Daoy (cell line): ENCODE measurements around the gene GATAD1. TPM values are rescaled to one million over a fixed set of nuclear protein-coding genes. Genes with fewer than 3 reads are reported as not detected.
"Not testable (repeated sequence)": the region's sequence is repeated elsewhere in the genome, so short reads cannot be mapped to it uniquely, and the experiment has no call there.

Experiments used
- DNase-seq: peaks from one replicate; pipeline ENCODE4 v3.0.0-alpha.2; 2015; ENCODE audit warnings: low read depth
- total RNA-seq: library from RNA; depleted of rRNA; stranded (reverse); fragments of >200 nt; shearing (Covaris generic); gene quantifications from 2 replicates; pipeline ENCODE4 v1.2.3, GENCODE V29; 2014; rRNA removed

The GATAD1 gene, protein sequence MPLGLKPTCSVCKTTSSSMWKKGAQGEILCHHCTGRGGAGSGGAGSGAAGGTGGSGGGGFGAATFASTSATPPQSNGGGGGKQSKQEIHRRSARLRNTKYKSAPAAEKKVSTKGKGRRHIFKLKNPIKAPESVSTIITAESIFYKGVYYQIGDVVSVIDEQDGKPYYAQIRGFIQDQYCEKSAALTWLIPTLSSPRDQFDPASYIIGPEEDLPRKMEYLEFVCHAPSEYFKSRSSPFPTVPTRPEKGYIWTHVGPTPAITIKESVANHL
- 17.6 and 19.9 TPM in 2 replicates for total RNA-seq

DNA sequence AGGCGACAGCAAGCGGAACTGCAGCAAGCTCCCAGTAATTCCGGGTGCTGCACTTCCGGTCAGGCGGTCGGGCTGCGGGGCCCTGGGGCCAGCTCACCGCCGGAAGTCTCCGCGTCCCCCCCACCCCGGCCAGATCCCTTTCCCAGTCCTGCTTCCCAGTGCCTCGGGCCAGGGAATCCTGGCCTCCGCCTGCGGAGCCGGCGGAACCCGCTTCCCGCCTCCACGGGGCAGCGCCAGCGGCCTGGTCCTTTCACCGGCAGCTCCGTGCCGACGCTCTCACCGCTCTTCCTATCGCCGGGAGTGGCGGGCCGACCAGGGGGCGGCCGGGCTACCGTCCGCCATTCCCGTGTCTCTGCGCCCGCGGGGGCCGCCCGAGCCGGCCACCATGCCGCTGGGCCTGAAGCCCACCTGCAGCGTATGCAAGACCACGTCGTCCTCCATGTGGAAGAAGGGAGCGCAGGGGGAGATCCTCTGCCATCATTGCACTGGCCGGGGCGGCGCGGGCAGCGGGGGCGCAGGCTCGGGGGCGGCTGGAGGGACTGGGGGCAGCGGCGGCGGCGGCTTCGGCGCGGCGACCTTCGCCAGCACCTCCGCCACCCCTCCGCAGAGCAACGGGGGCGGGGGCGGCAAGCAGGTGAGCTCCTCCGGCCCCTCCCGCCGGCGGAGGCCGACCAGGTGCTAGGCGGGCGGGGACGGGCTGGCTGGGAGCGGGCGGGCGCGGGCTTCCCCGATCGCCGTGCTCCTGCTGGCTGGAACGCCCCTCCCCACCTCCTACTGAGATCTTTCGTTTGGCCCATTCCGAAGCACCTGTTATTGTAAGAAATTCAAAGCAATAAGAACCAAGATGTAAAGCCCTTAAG, at the start of gene GATAD1:
Gene GATAD1 (plus strand): TSS at position 138 of the 860 bp plus-strand sequence. CDS start 248 bp downstream, at position 386.
- peak; percentile 91 for DNase-seq

DNA sequence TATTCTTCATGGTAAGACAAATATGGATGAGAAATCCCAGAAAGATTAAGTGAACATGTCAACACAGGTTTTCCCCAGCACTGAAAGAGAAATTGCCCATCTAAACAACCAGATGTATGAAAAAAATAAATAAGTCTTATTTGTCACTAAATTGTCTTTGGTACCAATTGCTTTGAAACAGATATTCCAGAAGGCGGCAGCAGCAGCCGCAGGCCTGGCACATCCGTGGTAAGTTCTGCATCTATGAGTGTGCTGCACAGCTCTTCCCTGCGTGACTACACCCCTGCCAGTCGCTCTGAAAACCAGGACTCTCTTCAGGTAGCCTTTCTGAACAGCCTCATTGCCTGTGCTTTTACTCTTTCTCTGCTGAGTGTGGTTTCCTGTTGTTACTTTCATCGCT, 49.7 kb upstream of the GATAD1 start:
- DNase-seq: no peak

DNA sequence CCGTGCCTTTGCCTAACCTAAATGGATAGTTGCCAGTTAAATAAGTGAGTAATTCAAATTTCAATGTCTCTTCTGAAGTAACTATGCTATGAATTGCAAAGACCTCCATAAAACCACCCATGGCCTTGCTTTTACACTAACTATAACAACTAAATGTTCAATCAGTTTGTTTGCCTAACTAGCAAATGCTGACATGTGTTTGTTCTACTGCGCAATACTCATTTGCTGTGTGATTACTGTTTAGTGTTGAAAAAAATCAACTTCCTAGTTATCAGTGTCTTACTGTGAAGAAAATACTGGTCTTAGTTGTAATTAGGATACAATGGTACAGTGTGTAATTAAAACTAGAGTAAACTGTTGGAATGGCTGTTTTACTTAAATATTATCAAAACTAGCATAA, 47.3 kb upstream of the GATAD1 start:
- DNase-seq: no peak

DNA sequence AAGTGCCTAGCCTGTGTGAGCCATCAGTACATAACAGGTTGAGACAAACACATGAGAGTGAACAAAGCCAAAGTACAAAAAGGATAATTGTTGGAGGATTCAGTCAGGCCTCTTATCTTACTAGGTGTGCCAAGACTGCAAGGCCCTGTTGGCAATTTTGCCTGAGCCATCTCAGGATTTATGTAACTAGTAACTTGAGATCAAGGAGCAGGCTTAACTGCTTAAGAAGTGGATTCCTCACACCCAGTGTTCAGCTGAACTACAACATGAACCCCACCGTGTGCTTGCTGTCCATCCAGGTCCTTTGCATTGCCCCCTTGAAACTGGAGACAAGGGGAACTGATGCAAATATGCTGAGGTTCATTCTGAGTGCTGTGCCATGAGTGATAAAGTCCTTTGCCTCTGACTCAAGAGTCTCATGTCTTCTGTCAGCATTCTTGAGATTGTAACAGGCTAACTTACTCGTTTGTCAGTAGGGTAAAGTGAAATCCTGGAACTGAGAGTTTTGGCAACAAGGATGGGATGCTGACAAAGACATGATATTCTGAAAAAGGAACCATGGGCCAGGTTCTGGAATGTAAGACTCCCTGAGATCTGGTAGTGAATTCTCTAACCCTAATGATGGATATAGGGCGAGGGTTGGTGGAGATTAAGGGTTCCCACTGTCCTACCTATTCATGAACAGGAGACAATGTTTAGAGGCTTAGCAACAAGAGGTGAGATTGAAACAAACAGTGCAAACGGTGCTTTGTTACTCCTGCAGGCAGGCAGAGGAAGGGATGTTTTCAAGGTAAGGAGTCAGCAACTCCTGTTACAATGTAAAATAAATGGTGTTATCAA, 44.1 kb upstream of the GATAD1 start:
- no peak for DNase-seq

DNA sequence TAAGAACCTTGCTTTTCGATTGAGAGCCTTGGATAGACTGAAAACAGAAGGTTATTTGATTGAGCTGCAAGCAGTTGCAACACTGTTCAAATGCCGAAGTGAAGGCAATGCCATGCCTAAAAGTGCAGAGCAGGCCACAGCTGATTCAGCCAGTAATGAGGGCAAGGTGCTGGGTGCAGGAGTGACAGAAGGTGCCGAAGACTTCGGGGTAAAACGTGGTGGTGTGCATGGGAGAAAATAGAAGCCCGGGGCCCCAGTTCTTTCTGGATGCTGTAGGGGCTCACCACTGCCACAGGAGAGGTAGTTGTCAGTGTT, 43.6 kb upstream of the GATAD1 start:
- DNase-seq: no peak

DNA sequence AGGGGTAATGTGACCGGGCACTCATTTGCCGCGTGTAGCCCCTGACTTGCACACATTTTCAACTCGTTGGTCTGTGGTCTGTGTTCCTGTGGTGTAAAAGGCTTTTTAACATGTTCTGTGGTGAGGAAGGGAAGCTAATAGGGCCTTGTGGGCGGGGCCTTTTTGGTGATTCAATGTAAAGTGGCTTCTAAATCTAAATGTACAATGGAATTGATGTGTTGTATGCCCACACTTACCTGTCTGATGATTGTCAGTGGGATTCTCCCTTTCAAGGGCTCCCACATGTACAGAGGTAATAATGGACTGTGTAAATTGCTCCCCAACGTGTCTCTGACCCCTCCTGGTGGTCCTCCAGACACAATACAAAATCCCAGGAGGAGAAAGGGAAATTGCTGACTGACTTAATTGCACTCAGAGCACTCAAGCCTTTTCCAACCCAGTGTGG, 43.1 kb upstream of the GATAD1 start:
- DNase-seq: no peak

DNA sequence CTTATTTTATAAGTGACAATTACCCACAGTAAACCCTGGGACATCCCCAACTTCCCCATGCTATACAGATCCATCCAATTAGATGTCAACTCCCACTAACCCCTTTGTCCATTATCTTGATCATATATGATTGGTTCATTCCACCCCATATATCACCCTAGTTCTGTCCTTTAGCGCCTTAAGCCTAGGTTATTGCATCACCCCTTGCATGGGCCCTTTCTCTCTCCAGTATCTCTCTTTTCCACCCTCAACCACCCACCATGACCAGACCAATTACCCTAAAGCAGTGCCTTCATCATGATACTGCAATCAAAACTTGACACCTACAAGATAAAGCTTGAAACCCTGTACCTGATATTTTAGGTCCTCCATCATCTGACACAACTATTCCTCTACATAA, 37.9 kb upstream of the GATAD1 start:
- DNase-seq: no peak

DNA sequence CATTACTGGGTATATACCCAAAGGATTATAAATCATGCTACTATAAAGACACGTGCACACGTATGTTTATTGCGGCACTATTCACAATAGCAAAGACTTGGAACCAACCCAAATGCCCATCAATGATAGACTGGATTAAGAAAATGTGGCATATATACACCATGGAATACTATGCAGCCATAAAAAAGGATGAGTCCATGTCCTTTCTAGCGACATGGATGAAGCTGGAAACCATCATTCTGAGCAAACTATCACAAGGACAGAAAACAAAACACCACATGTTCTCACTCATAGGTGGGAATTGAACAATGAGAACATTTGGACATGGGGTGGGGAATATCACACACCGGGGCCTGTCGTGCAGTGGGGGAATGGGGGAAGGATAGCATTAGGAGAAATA, 37.1 kb upstream of the GATAD1 start:
- not testable (repeated sequence) for DNase-seq

DNA sequence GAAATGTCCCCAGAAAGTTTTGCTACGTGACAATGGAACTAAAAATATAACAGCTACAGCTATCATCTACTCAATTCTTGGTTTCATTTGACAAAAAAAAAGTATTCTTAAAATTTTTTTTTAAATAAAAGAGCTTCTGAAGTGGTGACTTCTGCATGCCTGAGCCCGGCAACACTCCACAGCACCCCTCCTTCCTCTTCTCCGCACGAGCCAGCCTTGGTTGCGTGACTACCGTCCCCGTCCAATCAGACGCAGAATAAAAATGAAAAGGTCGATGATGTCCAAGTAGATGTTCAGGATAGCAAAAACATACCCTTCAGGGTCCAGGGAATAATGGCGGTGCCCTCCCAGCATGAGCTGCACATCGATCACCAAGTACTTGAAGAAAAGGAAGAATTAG, 34.5 kb upstream of the GATAD1 start:
- no peak for DNase-seq

DNA sequence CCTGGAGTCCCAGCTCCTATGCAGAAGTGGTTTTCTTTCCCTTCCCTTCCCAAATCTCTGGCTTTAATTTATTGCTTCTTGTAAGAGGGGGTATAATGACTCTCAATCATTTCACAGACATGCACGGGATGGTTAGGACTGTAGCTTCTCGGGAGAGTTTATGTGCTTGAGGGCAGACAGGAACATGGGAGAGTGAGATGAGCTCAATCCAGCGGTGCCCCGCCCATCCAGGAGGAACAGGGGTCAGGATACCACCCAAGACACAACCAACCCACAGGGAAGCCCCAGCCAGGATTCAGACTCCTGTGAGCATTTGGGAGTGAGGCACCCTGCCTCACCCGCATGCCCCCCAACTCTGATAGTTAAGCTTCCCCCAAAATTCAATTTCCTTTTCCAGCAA, 33.7 kb upstream of the GATAD1 start:
- DNase-seq: no peak

DNA sequence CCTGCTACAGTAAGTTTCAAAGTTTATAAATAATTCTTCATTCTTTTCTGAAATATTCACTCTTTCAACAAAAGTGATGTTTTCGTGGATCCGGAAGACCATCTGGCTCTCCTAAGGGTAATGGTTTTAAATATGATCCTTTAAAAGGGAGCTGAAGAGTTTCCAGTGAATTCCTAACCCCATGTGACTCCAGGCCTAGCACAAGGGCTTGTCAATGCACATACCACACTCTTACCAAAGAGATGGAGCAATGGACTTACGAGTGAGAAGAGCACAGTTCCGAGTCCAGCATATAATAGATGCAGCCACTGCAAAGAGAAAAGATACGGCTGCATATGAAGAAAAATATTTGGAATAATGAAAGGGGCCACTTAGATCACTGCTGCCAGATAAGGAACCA, 32.1 kb upstream of the GATAD1 start:
- DNase-seq: no peak

DNA sequence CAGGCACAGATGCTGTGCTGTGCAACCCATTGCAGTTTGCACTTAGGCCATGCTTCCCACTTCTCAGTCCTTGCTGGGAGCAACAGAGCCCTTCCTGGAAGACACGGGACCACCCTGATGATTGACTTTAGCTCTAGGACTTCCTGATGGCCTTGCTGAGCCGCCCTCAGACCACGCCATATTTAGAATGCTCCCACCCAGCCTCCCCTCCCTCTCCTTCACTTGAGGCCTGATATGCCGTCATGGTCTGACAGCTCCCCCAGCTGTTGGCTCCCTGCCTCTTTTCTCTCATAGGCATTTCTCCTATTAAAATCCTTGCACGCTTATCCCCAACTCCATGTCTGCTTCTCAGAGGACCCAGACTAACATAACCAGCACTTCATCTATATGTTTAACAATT, 29.4 kb upstream of the GATAD1 start:
- DNase-seq: no peak

DNA sequence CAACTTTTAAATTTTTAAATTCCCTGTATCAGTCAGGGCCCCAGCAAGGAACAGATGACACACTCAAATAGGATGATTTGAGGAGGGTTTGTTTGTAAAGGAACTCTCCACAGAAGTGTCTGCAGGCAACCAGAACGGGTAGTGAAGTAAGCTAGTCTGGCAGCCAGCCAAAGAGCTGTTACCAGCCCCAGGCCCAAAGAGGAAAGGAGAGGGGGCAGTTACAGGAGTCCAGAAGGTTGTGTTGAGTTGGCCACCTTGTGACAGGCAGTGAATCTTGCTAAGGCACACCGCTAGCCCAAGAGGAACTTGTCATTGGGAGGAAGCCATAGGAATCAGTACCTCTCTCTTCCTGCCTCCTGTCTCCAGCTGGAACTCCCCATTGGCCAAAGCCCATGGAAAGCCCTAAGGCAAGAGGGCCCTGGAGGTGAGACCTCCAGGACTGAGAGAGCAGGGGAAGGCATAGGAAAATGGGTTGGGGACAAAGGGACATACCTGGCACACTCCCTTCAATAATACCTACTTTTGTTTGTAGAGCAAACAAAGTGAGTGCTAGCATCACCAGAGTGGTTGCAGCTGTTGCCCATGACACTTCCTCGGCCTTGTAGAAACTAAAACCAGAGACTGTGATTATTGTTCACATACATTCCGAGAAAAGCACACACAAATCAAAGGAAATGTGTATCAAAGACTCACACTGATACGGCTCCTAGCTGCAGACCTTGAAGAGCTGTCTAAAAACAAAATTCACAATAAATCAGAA, 25.4 kb upstream of the GATAD1 start:
- DNase-seq: no peak

DNA sequence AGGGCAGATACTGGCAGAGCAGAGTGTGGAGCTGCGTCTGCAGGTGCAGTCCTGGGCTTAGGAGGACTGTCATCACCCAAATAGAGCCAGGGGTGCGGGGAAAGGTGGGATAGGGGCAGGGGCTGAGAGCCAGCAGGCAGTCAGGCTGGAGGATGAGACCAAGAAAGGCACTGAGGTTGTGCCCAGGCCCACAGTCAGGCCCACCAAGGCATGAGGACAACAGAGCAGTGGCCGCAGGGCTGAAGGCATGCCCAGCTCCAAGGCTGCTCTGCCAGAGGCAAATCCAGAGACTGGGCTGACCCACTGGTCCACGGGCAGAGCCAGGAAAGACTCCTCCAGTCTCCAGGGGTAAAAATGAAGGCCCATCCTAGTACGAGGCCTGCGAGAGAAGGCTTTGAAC, 24.4 kb upstream of the GATAD1 start:
- no peak for DNase-seq

DNA sequence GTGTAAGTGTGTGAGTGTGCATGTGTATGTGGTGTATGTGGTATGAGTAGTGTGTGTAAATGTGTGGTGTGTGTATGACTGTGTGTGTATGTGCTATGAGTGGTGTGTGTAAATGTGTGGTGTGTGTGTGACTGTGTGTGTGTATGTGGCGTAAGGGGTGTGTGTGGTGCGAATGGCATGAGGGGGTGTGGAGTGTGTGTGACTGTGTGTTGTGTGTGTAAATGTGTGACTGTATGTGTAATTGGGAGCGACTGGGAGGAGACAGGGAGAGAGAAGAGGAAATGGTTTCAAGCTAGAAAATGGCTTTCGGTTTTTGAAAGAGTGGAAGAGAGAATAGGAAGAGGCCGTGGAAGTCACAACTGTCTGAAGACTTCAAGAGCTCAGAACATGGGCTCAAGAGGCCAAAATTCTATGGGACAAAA, 23.6 kb upstream of the GATAD1 start:
- no peak for DNase-seq

DNA sequence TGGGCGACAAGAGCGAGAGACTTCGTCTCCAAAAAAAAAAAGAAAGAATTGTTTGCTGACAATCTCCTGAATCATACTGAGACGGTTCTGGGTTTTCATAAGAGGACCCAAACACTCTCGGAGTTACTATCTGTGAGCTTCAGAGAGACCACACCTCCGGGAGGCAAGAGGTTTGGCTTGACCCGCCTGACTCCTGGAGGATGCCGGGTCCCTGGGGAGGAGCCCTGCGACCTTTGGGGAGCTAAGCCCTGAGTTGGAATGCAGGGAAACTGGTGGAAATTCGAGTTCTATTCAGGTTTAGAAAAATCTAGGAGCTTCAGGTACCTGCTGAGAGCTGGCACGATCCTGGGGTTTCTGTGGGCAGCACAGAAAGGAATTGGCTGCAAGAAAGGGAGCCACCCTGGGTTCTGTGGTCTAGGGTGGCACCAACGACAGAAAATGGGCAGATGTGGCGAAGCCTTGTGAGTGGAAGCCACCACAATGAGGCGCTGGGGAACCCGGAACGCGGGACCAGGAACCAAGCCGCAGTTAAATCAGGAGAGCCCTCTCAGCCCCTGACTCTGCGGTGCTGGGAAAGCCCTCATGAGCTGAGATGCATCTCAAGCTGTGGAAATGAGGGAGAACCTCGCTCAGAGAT, 21.9 kb upstream of the GATAD1 start:
- DNase-seq: peak; percentile 28

DNA sequence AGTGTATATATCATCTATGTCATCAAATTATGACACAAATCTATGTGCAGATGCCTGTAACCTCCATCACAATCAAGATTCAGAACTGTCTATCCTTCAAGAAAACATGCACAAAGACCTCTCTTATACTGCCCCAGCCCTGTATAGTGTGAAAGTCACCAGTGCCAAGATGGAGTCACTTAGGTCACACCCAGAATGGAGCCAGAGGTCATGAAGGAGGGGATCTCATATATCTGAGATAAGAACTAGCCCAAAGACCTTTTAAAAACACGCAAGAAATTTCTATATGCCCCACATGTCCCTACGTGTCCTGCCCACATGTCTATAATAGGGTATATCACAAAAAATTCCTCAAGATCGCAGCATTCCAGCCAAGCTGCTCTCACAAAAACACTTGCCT, 20.1 kb upstream of the GATAD1 start:
- DNase-seq: no peak

DNA sequence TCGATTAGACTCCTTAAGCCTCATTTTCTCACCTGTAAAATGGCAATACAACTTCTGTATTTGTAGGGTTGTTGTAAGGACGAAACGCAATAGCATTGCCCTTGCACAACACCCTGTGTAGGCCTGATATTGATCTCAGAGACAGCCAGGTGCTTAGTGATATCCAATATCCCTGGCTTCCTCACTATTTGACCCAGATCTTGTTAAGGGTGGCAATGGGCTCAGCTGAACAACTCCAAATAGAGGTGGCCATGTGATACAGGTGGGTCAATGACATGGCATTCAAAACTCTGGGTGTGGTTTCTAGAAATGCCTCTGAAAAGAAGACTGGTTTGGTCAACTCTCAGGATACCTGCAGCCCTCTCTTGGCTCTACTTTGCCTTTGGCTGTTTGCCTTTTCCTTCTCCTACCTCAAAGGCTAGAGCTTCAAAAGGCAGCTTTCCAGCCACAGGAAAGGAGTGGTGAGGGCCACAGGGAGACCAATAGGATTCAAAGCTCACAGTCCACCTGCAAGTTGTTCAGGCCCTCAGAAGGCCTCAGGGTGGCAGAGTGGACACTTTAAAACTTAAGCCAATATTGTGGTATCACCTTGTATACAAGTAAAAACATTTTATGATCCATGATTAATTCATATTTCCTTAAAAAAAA, 14.9 kb upstream of the GATAD1 start:
- no peak for DNase-seq

DNA sequence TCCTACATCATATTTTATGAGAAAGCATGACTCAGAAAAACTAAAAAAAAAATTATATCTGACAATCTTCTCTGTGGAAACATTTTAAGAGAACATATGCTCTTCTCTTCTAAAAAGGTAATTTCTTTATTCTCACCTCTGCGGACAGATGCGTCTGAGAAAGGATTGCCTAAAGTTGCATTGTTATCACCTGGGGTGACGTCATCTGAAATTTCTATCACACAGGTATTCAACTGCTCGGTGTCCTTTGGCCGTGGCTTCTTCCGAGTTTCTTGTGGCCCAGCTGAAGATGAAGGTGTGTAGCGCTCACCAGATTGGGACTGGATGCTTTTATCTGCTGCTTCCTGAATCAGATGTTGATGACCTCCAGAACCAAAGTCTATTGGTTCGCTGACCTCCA, 14.3 kb upstream of the GATAD1 start:
- no peak for DNase-seq

DNA sequence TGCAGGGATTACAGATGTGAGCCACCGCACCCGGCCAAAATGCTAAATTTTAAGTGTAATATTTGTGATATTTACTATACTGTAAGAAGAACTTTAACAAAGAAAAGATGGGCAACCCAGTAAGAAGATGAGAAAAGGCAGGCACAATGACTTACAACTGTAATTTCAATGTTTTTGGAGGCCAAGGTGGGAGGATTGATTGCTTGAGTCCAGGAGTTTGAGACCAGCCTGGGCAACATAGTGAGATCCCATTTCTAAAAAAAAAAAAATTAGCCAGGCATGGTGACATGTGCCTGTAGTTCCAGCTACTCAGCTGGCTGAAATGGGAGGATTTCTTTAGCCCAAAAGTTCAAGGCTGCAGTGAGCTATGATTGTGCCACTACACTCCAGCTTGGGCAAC, 11.7 kb upstream of the GATAD1 start:
- no peak for DNase-seq
